GM21526 (cell line): ENCODE data around the gene CD164L2.

Experiments
- ATAC-seq: cut with Tn5 transposase; IDR thresholded peaks from one replicate; pipeline ENCODE4 v1.9.1; 2021; ENCODE audit warnings: moderate library complexity; ENCODE audit not compliant: unreplicated experiment, low FRiP score

The CD164L2 gene

DNA sequence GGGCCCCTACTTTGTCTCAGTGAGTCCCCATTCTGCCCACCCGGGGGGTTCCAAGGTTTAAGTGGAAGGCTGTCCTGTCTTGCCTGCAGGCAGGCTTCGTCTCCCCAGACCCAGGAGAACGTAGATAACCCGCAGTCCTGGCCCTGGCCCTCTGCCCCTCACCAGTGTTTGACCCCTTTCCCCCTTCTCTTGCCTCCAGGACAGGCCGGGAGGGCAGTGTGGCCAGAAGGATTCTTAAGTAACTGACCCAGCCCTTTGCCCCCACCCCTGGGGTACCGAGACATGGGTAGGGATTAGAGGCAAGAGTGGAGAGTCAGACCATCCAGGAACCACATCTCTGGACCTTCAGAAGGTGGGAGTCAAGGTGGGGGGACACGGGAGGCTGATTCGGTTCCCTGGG lies 52.3 kb downstream of the CD164L2 start:
- ATAC-seq, result no peak
